ENCODE data around the gene TSHZ2.
"Not testable (repeated sequence)": the region's sequence is repeated elsewhere in the genome, so short reads cannot be mapped to it uniquely, and the experiment has no call there.

TSHZ2 gene

GRCh38 chr20:53426766-53427312 lies 454.7 kb downstream of the TSHZ2 start:
- no peak for DNase-seq (ENCODE audit: low read depth)
- no peak for TF ChIP-seq CTCF (conservative IDR thresholded peaks at IDR 0.05; ENCODE audit: low read depth, low read length)
- H3K4me3 ChIP-seq (ENCODE audit: low read depth, low read length) = no peak overlapping the region

GRCh38 chr20:53427951-53428350 lies 455.8 kb downstream of the TSHZ2 start:
- no peak for TF ChIP-seq CTCF (conservative IDR thresholded peaks at IDR 0.05; ENCODE audit: low read depth, low read length)
- DNase-seq (ENCODE audit: low read depth) = no peak
- no peak overlapping the region for H3K4me3 ChIP-seq (ENCODE audit: low read depth, low read length)

GRCh38 chr20:53428588-53428987 lies 456.4 kb downstream of the TSHZ2 start:
- no peak overlapping the region for H3K4me3 ChIP-seq (ENCODE audit: low read depth, low read length)
- DNase-seq (ENCODE audit: low read depth) = no peak
- no peak for TF ChIP-seq CTCF (conservative IDR thresholded peaks at IDR 0.05; ENCODE audit: low read depth, low read length)

GRCh38 chr20:53428996-53429395 lies 456.8 kb downstream of the TSHZ2 start:
- DNase-seq (ENCODE audit: low read depth) = no peak
- no peak for TF ChIP-seq CTCF (conservative IDR thresholded peaks at IDR 0.05; ENCODE audit: low read depth, low read length)
- H3K4me3 ChIP-seq (ENCODE audit: low read depth, low read length) = no peak overlapping the region

GRCh38 chr20:53434662-53435061 lies 462.5 kb downstream of the TSHZ2 start:
- DNase-seq (ENCODE audit: low read depth) = no peak
- no peak overlapping the region for H3K4me3 ChIP-seq (ENCODE audit: low read depth, low read length)
- no peak for TF ChIP-seq CTCF (conservative IDR thresholded peaks at IDR 0.05; ENCODE audit: low read depth, low read length)

- H3K4me3 ChIP-seq (ENCODE audit: low read depth, low read length); DNase-seq (ENCODE audit: low read depth): not testable (repeated sequence)
These were observed 464.8 kb downstream of the TSHZ2 start for GRCh38 chr20:53436927-53437326.

GRCh38 chr20:53438368-53438767 lies 466.2 kb downstream of the TSHZ2 start:
- TF ChIP-seq CTCF (conservative IDR thresholded peaks at IDR 0.05; ENCODE audit: low read depth, low read length) = no peak
- DNase-seq (ENCODE audit: low read depth) = no peak
- H3K4me3 ChIP-seq (ENCODE audit: low read depth, low read length) = no peak overlapping the region
